NK-92 treated with Interleukin-12 subunit alpha and Interleukin-12 subunit beta, amount 100 ng/mL, for 24 hours (cell line): Measurements from ENCODE around the gene VAV2.

Source experiments
- DNase-seq: peaks from one replicate; lab custom pipeline; 2025; lab: John Stamatoyannopoulos, UW

The VAV2 gene

DNA sequence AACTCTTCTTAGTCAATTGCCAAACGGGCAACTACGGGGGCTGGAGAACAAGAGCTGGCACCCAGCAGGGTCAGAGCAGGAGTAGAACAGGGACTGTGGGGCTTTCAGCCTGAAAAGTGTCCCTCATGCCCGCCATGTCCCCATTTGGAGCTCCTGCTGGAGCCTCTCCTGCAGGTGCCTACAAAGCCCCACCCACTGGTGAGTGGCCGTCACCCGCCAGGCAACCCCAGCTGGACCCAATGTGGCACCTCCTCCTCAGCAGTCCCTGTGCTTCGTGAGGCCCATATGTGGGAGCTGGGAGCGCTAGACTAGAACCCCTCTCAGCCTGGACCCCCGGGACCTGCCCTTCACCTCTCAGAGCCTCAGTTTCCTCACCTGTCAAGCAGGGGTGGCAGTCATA is 40.9 kb downstream of the VAV2 start:
- no peak for DNase-seq

GRCh38 chr9:133950629-133951111 is 41.5 kb downstream of the VAV2 start:
- DNase-seq = no peak

DNA sequence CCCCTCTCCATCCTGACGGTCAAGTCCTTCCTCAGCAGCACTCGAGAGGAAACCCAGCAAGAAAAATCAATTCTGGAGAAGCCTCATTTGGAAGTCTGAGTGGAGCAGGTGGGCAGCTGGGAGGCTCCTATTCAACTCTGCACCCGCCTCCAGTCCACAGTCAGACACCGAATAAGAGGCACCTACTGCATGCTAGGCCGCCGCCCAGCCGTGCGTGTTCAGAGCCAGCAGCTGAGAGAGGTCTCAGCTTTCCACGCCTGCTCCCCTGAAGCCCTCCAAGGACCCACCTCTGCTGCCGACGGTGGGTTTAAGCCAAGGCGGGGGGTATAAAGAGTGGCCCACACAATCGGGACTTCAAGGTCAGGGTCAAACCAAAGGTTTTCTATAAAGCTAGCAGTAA is 41.9 kb downstream of the VAV2 start:
- DNase-seq = no peak

- DNase-seq = no peak
These were observed 42.5 kb downstream of the VAV2 start for GRCh38 chr9:133949486-133950061.

DNA sequence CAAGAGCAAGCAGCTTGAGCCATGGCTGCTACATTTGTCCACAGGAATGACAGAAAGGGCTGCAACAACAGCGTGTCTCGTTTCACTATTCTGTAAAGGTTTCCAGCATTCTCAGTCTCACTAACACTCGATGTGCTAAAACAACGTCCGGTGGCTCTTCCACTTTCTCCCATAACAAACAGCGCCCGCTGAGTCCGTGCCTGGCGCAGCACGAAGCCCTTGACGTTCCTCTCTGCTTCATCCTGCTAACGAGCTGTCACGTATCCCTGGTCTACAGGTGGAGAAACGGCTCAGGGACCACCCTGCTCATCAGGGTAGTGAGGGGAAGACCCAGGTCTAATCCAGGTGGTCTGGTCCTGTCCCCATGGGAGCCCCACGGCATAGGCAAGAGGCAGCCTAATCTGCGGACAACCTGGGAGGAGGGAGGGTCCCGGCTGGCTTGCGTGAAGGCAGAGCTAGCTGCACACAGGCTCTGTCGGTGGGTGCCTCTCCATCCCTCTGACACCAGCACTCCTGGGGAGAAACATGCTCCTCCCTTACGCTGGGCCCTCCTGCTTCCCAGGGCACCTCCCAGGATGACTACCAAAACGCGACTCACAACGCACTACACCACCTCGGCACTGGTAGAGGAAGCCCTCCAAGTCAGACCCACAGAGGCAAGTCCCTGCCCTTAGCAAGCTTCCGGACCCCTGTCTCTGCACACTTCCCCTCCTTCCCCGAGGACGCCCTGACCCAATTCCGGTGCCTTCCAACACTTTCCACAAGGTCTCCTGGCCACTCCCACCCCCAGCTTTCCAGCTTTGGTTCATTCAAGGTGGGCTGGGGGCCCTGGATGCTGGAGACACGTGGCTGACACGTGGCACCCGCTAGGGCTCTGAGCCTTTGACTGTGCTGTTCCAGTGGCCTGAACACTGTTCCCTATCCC is 43.3 kb downstream of the VAV2 start:
- DNase-seq = no peak

- no peak for DNase-seq
These were observed 44.0 kb downstream of the VAV2 start for GRCh38 chr9:133948131-133948530.

DNA sequence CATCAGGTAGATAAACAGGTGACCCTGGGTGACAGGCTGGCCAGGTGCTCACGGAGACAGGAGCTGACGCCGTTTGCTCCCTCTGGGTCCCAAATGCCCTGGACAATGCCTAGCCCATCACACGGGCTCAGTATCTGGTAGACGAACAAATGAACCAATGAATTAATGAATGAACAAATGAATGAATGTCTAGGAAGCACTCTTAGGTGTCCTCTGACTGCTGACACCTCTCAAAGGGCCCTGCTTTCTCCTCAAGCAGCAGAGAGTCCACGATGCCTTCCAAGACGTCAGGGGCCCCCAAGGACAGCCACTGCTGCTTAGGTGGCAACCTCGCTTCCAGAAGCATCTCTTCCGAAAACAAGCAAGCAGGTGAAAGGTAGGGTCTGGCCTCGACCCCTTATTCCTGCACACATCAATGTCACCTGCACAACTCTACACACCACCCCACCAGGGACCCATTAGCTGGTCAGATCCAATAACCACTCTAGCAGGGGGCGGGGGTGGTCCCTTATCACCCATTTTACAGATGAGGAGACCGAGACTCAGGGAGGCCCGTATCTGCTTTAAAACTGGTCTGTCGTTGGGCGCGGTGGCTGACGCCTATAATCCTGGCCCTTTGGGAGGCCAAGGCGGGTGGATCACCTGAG is 45.2 kb downstream of the VAV2 start:
- DNase-seq = no peak

DNA sequence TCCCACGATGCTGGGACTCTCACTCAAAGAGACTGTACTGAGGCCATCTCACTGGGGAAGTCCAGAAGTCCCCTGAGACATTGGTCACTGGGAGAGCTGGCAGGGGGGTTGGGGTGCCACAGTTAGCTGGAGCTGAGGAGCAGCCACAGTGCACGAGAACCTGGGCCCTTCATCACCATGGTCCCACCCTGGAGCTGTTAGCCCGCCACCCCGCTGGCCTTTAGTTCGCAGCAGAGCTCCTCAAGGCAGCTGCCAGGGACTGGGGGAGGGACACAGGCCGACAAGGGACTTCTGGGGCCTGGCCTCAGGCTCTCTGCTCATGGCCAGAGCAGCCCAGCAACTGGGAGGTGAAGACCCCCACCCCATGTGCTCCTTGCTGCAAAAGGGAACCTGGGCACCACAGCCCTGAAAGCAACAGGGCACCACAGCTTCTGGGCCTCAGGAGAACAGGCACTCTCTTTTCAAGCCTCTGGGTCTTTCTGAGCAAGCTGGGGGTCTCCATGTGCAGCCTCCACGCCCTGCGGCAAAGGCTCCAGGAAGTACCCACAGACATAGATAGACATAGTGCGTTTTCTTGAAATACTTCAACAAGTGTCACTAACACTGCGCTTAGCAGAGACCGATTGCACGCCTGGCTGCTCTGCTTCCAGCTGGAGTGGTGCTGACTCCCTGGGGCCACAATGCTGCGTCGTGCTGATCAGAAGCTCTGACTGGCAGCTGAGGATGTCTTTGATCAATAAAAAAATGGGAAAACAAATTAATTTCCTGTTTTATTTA is 46.0 kb downstream of the VAV2 start:
- DNase-seq = no peak

DNA sequence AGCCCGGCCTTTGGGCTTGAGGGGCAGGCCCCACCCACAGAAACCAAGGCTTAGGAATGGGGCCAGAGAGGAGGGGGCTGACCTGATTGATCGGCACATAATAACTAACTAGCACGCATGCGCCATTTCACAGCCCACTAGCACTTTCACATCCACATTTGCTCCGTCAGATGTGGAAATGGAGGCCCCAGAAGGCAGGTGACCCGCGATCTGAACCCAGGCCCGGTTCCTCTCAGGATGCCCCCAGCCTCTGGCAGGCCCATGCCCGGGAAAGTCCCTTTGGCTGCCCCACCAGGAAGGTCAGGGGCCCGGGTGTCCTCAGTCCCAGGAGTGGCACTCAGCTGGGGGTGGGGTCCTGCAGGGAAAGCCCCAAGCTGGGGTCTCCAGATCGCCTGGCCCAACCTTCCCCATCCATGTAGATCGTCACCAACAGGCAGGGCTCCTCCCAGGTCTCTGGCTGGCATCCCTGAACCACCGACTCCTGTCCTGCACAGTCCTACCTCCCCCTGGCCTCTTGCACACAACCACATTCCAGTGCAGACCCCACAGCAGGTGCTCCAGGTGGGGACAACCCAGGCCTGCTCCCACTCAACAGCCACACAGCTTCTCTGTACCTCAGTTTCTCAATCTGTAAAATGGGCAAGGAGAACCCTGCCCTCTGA is 46.7 kb downstream of the VAV2 start:
- no peak for DNase-seq

GRCh38 chr9:133944746-133945135 is 47.4 kb downstream of the VAV2 start:
- DNase-seq = no peak

- DNase-seq = no peak
These were observed 48.1 kb downstream of the VAV2 start for GRCh38 chr9:133943781-133944745.

GRCh38 chr9:133943036-133943780 is 48.9 kb downstream of the VAV2 start:
- DNase-seq = no peak

- no peak for DNase-seq
These were observed 49.7 kb downstream of the VAV2 start for GRCh38 chr9:133942206-133942975.

GRCh38 chr9:133939845-133940244 is 52.3 kb downstream of the VAV2 start:
- no peak for DNase-seq

- no peak for DNase-seq
These were observed 52.8 kb downstream of the VAV2 start for GRCh38 chr9:133939171-133939785.

DNA sequence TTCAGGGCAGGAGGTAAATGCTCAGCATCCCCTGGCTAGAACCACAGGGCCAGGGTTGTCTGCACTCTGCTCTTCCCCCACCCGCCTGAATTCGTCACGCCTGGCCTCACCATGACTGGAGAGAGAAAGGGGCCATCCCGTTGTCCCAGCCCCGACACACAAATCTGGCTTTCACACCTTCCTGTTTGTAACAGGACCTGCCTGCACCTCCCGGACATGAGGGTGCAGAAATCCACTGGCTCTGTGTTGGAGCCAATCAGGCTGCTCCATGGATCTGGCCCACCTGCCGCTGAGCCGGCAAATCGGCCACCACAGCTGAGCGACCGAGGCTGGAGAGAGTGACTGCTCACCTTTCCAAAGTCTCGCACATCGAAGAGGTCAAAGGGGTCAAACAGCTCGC is 53.4 kb downstream of the VAV2 start:
- no peak for DNase-seq

- DNase-seq = no peak
These were observed 54.0 kb downstream of the VAV2 start for GRCh38 chr9:133938086-133938485.

GRCh38 chr9:133937120-133937519 is 55.0 kb downstream of the VAV2 start:
- DNase-seq = no peak
